ENCODE results near the gene FAH. TPM values are rescaled to one million over a fixed set of nuclear protein-coding genes. Genes with fewer than 3 reads are reported as not detected.

FAH gene
- total and polyA plus RNA-seq, 2 donors (not counting 3 experiments of a cell fraction or from before 2014, with no cell fraction given) = 18.2 to 18.7 TPM

- Histone ChIP-seq H3K4me2 (ENCODE audit: insufficient read depth, low read length) (no peak overlapping the region), H3K79me2 (ENCODE audit: control insufficient read depth, insufficient read depth, low read length) (no peaks in the 10 kb centered on the region), H3K4me3 (replicated peaks in 1 of 3; ENCODE audit: insufficient read depth in 1 of 3, low read depth in 1 of 3, low read length in 3 of 3) (no peak overlapping the region), H3K9me3 (replicated peaks; ENCODE audit: control insufficient read depth, insufficient read depth, low read length) (no peaks in the 10 kb centered on the region), H3K27ac (ENCODE audit: insufficient read depth, low read depth, low read length) (no peak overlapping the region), H3K4me1 (ENCODE audit: control insufficient read depth, extremely low read depth, insufficient read depth, low read length) (peaks cover 11% of the 10 kb centered on the region), H3K9me1 (replicated peaks; ENCODE audit: control insufficient read depth, extremely low read depth, insufficient read depth, low read length) (no peaks in the 10 kb centered on the region), H3K9ac (replicated peaks; ENCODE audit: extremely low read depth, insufficient read depth, low read length) (no peak overlapping the region), H4K20me1 (replicated peaks; ENCODE audit: control insufficient read depth, extremely low read depth, insufficient read depth, low read length) (no peaks in the 10 kb centered on the region), H3K27me3 (ENCODE audit: control insufficient read depth in 2 of 2, insufficient read depth in 2 of 2, low read length in 2 of 2) (no peaks in the 10 kb centered on the region), H2AFZ (ENCODE audit: low read depth, low read length) (no peak overlapping the region), H3K36me3 (ENCODE audit: control insufficient read depth in 2 of 2, extremely low read depth in 1 of 2, insufficient read depth in 2 of 2, low read length in 2 of 2) (peaks cover 0 to 2% of the 10 kb centered on the region in 2 experiments)
- dilution Hi-C loops (cut with MboI; ENCODE audit: extremely low pct_ligation_motif_present, low sequenced_read_pairs) (no loop called here), intact Hi-C loops (cut with micrococcal nuclease) (no loop called here)
- no TSS peak for BruUV-seq (replicated peaks)
- CTCF ChIA-PET = interaction anchor here (4.2 kb wide), 1 partner anchor 11 kb away, joined by 31 read pairs; no protein-coding TSS in a partner anchor
- TF ChIP-seq JUN (IDR thresholded peaks at IDR 0.05; ENCODE audit: borderline replicate concordance, insufficient read depth, insufficient read length, low read depth) (no peak), CTCF (IDR thresholded peaks at IDR 0.05; ENCODE audit: extremely low read depth in 1 of 2, insufficient read depth in 1 of 2, low read depth in 1 of 2, low read length in 2 of 2) (no peak), EZH2 (IDR thresholded peaks at IDR 0.05; ENCODE audit: borderline replicate concordance, low read depth, low read length, severe bottlenecking) (no peak), MYC (IDR thresholded peaks at IDR 0.05; ENCODE audit: low read depth, low read length) (no peak)
- DNase-seq (ENCODE audit: low read depth, low spot score) = no peak
- POLR2A ChIA-PET = no interaction called here
- FAIRE-seq = no peak
These were observed 9.3 kb downstream of the FAH start for GRCh38 chr15:80162059-80162554.

GRCh38 chr15:80163217-80163616 lies 10.4 kb downstream of the FAH start:
- DNase-seq (ENCODE audit: low read depth, low spot score) (no peak), FAIRE-seq (no peak)
- Histone ChIP-seq H2AFZ (ENCODE audit: low read depth, low read length) (no peak overlapping the region), H3K36me3 (ENCODE audit: control insufficient read depth in 2 of 2, extremely low read depth in 1 of 2, insufficient read depth in 2 of 2, low read length in 2 of 2) (peaks cover 0 to 2% of the 10 kb centered on the region in 2 experiments), H3K27me3 (ENCODE audit: control insufficient read depth in 2 of 2, insufficient read depth in 2 of 2, low read length in 2 of 2) (no peaks in the 10 kb centered on the region), H3K4me1 (ENCODE audit: control insufficient read depth, extremely low read depth, insufficient read depth, low read length) (peaks cover 11% of the 10 kb centered on the region), H4K20me1 (replicated peaks; ENCODE audit: control insufficient read depth, extremely low read depth, insufficient read depth, low read length) (no peaks in the 10 kb centered on the region), H3K9me1 (replicated peaks; ENCODE audit: control insufficient read depth, extremely low read depth, insufficient read depth, low read length) (no peaks in the 10 kb centered on the region), H3K4me3 (replicated peaks in 1 of 3; ENCODE audit: insufficient read depth in 1 of 3, low read depth in 1 of 3, low read length in 3 of 3) (no peak overlapping the region), H3K27ac (ENCODE audit: insufficient read depth, low read depth, low read length) (no peak overlapping the region), H3K9ac (replicated peaks; ENCODE audit: extremely low read depth, insufficient read depth, low read length) (no peak overlapping the region), H3K9me3 (replicated peaks; ENCODE audit: control insufficient read depth, insufficient read depth, low read length) (no peaks in the 10 kb centered on the region), H3K4me2 (ENCODE audit: insufficient read depth, low read length) (no peak overlapping the region), H3K79me2 (ENCODE audit: control insufficient read depth, insufficient read depth, low read length) (no peaks in the 10 kb centered on the region)
- BruUV-seq (replicated peaks) = no TSS peak
- no peak for TF ChIP-seq GATA2 (IDR thresholded peaks at IDR 0.05; ENCODE audit: insufficient read depth, insufficient read length, low read depth, low read length)
- TF ChIP-seq EZH2 (IDR thresholded peaks at IDR 0.05; ENCODE audit: borderline replicate concordance, low read depth, low read length, severe bottlenecking) = no peak
- no peak for TF ChIP-seq JUN (IDR thresholded peaks at IDR 0.05; ENCODE audit: borderline replicate concordance, insufficient read depth, insufficient read length, low read depth)
- no peak for TF ChIP-seq POLR2A (IDR thresholded peaks at IDR 0.05; ENCODE audit: low read depth, low read length)
- no peak for TF ChIP-seq FOS (IDR thresholded peaks at IDR 0.05; ENCODE audit: borderline replicate concordance, insufficient read depth, low read length)
- TF ChIP-seq POLR2AphosphoS5 (IDR thresholded peaks at IDR 0.05; ENCODE audit: insufficient read depth, low read depth, low read length) = no peak
- no peak for TF ChIP-seq MAX (IDR thresholded peaks at IDR 0.05; ENCODE audit: insufficient read depth, insufficient read length)
- no peak for TF ChIP-seq MYC (IDR thresholded peaks at IDR 0.05; ENCODE audit: low read depth, low read length)
- TF ChIP-seq CTCF (IDR thresholded peaks at IDR 0.05; ENCODE audit: extremely low read depth in 1 of 2, insufficient read depth in 1 of 2, low read depth in 1 of 2, low read length in 2 of 2) = no peak
- dilution Hi-C loops (cut with MboI; ENCODE audit: extremely low pct_ligation_motif_present, low sequenced_read_pairs) (no loop called here), intact Hi-C loops (cut with micrococcal nuclease) (no loop called here)
- CTCF ChIA-PET = interaction anchor here (4.2 kb wide), 1 partner anchor 10 kb away, joined by 31 read pairs; no protein-coding TSS in a partner anchor
- POLR2A ChIA-PET = no interaction called here

All from endothelial cell of umbilical vein (primary cell).